ENCODE results near the gene MINDY4.

The MINDY4 gene

GRCh38 chr7:30835396-30835915 lies 64.2 kb downstream of the MINDY4 start:
- TF ChIP-seq, protein P1, sequence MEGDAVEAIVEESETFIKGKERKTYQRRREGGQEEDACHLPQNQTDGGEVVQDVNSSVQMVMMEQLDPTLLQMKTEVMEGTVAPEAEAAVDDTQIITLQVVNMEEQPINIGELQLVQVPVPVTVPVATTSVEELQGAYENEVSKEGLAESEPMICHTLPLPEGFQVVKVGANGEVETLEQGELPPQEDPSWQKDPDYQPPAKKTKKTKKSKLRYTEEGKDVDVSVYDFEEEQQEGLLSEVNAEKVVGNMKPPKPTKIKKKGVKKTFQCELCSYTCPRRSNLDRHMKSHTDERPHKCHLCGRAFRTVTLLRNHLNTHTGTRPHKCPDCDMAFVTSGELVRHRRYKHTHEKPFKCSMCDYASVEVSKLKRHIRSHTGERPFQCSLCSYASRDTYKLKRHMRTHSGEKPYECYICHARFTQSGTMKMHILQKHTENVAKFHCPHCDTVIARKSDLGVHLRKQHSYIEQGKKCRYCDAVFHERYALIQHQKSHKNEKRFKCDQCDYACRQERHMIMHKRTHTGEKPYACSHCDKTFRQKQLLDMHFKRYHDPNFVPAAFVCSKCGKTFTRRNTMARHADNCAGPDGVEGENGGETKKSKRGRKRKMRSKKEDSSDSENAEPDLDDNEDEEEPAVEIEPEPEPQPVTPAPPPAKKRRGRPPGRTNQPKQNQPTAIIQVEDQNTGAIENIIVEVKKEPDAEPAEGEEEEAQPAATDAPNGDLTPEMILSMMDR (IDR thresholded peaks at IDR 0.05; ENCODE audit: control extremely low read depth, extremely low read depth, low read depth, missing control alignments), result no peak
- DNase-seq (ENCODE audit: extremely low spot score), result no peak
- ChIA-PET POLR2A (no interaction called here), CTCF (interaction anchor here (1.1 kb wide), 1 partner anchor 20 kb away, joined by 3 read pairs; no protein-coding TSS in a partner anchor)

DNA sequence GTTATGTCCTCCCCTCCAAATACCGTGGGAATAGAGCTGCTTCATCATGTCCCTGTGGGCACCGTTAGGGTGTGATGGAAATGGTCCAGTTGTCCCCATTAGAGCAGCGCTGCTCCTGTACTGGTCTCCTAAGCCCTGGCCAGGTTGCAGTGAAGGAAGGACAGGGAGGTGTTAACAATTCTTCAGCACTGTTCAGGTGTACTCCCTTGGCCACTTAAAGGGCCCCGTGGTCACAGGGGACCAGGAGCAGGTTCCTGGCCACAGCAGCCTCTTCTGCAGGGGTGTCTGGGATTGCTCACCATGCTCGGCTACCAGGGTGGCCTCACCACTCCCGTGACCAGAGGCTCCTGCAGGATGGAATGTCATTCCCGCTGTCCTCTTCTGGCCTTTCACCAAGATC lies 65.8 kb downstream of the MINDY4 start:
- TF ChIP-seq, protein P1 (IDR thresholded peaks at IDR 0.05; ENCODE audit: control extremely low read depth, extremely low read depth, low read depth, missing control alignments), result no peak
- CTCF ChIA-PET, result interaction anchor here (1.1 kb wide), 2 partner anchors 21 to 54 kb away, joined by 3 read pairs; no protein-coding TSS in a partner anchor
- DNase-seq (ENCODE audit: extremely low spot score), result no peak
- POLR2A ChIA-PET, result no interaction called here

GRCh38 chr7:30837581-30837980 lies 66.4 kb downstream of the MINDY4 start:
- TF ChIP-seq, protein P1 (IDR thresholded peaks at IDR 0.05; ENCODE audit: control extremely low read depth, extremely low read depth, low read depth, missing control alignments), result no peak
- no peak for DNase-seq (ENCODE audit: extremely low spot score)
- ChIA-PET POLR2A (no interaction called here), CTCF (no interaction called here)

DNA sequence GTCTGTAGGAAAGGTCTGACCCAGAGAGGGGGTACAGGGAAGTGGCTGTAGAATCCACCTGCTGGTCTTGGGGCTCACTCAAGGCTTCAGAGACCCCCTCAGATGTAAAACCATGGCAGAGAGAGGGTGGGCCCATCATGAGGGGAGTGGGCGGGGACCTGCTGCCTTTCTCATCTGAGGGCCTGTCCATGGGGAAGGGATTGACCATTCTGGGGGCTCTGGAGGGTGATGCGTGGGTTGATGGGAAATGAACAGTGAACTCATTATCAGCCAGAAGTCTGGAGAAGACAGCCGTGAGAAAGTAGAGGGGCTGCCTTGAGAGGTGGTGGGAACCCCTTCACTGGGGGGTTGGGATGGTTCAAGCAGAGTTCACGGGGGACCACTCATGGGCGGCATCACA lies 66.8 kb downstream of the MINDY4 start:
- no peak for DNase-seq (ENCODE audit: extremely low spot score)
- CTCF ChIA-PET, result no interaction called here
- TF ChIP-seq, protein P1 (IDR thresholded peaks at IDR 0.05; ENCODE audit: control extremely low read depth, extremely low read depth, low read depth, missing control alignments), result no peak
- POLR2A ChIA-PET, result no interaction called here

DNA sequence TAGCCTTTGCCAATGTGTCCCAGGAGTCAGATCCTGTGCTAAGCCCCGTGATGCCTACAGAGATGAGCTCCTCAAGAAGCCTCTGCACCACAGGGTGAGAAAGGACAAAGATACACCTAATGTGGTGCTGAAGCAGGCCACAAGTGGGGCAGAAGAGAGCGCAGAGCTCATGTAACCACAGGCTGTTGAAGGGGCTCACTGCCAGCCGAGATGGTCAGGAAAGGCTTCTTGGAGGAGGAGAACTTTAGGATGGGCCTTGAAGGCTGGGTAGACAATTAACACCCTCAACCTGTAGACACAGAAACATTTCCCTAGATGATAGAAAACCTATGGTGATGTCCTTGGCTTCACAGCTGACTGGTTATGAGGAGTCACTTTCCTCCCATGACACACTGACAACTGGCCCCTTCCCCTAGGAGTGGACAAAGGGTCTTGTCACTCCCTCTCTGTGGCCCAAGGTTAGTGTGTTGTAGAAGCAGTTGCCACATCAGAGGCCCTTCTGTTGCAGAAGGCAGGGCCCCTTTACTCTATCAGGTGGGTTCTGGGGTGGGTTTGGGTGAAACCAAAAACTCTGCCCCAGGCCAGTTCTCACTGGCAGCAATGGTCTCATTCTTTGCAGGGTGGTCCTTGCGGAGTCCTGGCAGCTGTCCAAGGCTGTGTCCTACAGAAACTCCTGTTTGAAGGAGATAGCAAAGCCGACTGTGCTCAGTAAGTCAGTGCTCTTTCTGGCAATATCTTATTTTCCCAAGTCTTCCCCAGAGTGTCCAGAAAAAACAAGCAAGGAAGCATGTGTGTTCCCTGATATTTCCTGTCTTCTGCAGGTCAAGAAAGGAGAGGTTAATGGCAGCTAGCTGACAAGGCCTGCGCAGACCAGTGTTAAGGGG lies 69.2 kb downstream of the MINDY4 start:
- ChIA-PET POLR2A (no interaction called here), CTCF (interaction anchor here (1.3 to 1.5 kb wide), 2 partner anchors 14 to 99 kb away, joined by 3 to 4 read pairs; no protein-coding TSS in a partner anchor)
- TF ChIP-seq, protein P1 (IDR thresholded peaks at IDR 0.05; ENCODE audit: control extremely low read depth, extremely low read depth, low read depth, missing control alignments), result no peak
- DNase-seq (ENCODE audit: extremely low spot score), result no peak

GRCh38 chr7:30841025-30841735 lies 70.0 kb downstream of the MINDY4 start:
- CTCF ChIA-PET, result interaction anchor here (1.3 kb wide), 1 partner anchor 98 kb away, joined by 3 read pairs; no protein-coding TSS in a partner anchor
- TF ChIP-seq, protein P1 (IDR thresholded peaks at IDR 0.05; ENCODE audit: control extremely low read depth, extremely low read depth, low read depth, missing control alignments), result no peak
- POLR2A ChIA-PET, result no interaction called here
- no peak for DNase-seq (ENCODE audit: extremely low spot score)
